CD4-positive, alpha-beta T cell treated with Interleukin-6 for 4 hours (primary cell): Measurements from ENCODE around the gene NOCT.
"Not testable (repeated sequence)": the region's sequence is repeated elsewhere in the genome, so short reads cannot be mapped to it uniquely, and the experiment has no call there.

Experiments
- DNase-seq: peaks from one replicate; pipeline ENCODE4 v3.0.0-alpha.2; 2020; ENCODE audit warnings: mixed read lengths

The NOCT gene, protein sequence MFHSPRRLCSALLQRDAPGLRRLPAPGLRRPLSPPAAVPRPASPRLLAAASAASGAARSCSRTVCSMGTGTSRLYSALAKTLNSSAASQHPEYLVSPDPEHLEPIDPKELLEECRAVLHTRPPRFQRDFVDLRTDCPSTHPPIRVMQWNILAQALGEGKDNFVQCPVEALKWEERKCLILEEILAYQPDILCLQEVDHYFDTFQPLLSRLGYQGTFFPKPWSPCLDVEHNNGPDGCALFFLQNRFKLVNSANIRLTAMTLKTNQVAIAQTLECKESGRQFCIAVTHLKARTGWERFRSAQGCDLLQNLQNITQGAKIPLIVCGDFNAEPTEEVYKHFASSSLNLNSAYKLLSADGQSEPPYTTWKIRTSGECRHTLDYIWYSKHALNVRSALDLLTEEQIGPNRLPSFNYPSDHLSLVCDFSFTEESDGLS

DNA sequence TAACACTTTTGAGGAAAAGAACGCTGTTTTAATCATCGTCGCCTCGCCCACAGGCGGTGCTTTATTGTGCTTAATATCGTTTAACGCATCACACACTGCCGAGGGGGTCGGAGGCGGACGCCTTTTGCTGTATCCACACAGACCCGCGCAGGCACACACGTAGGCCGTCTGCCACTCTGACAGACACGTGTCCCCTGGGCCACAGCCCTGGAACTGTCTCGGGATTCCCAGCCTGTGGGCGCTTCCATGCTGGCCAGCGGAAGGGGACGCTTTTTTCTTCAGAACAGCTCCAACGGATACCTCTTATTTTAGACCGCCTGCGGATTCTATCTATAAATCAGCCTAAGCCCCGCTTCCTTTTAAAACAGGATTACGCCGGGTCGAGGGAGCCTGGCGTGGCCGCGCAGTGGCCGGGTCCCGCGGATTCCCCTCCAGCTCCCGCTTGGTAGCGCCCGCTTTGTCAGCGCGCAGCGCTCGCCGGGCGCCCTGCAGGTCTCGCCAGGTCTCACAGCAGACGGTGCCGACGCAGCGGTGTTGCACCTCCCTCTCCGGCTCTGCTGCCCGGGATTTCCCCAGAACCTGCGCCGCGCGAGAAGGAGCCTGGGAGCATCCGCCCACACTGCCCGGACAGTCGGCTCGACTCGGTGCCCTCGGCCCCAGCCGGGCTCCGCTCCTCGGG, at the start of gene NOCT:
TSS of gene NOCT (plus strand) at position 513 of the 679 bp plus-strand sequence. CDS start 201 bp downstream, outside the sequence.
- peak; percentile 89 for DNase-seq

DNA sequence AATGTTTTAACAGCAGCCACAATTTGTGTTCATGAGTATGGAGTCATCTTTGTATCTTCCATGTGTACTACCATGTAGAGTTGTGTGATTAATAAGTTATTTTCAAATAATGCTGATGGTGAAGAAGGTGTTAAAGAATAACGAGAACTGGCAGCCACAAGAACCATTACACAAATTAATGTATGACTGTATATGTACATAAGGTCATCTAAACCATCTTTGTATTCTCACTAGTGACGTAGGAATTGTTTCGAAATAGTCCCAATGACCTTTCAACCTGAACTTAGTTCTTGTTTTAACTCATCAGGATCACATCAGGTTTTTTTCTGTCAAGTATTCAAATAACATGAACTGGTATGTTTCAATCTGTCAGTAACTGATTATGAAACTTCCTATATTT, 48.3 kb upstream of the NOCT start:
- DNase-seq = no peak

DNA sequence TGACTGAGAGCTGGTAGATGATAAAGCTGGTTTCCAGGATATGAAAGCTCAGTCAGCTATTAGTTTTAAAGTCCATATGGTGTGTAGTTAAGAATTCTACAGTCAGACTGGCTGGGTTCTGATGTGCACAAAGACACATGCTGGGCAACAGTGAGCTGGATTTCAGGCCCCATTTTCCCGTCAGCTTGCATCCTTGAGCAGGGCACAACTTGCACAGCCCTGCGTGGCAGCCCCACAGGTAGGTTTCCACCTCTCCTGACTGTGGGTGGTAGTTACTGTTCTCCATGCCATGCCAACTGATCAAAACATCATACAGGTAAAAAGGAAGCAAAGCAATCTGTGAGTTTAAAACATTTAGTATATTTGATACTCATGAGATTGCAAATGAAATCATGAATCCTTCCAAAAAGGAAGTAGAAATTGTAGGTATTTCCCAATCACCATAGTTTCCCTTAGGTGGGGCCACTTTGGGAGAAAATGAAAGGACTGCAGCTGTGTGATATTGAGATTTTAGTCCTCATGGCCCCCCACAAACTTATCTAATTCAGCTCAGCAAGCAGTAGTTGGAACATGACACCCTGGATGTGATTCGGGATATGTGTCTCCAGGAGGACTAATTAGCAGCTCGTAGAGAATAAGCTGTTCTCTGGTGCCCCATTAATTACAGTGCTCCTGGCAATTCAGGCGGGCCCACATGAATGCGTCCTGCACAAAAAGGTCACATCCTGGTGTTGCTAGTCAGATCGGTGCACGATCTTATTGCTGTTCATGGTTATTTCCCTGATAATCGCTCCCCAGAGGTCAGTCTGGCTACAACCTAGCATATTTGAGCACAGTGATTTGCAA, 42.4 kb upstream of the NOCT start:
- DNase-seq = no peak

DNA sequence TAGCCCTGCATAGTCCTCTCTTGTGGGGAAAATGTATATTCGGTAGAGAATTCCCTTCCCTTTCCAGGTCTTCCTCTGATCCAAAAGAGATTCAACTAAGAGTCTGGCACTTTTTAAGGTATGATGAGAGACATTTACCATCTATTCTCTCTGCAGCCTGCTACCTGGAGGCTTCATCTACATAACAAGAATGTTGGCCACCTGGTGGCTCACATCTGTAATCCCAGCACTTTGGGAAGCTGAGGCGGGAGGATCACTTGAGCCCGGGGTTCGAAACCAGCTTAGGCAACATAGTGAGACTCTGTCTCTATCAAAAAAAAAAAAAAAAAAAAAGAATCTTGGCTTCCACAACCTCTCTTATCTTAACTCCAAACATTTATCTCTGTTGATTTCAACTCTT, 40.4 kb upstream of the NOCT start:
- no peak for DNase-seq

DNA sequence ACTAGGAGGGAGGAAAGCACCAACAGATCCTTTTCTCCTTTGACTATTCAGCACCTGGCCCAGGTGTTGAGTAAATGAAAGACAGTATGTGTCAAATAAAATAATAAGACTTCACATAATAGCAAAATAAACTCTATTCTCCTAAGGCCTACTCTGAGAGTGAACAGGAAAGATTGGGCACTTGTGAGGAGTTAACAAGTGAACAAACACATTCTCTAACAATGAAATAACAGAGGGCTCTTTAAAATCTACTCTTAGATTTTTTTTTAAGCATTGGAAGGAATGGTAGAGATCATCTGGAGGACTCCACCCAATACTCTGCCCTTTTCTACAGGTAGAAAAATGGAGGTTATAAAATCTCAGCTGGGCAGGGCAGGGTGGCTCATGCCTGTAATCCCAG, 39.1 kb upstream of the NOCT start:
- no peak for DNase-seq

DNA sequence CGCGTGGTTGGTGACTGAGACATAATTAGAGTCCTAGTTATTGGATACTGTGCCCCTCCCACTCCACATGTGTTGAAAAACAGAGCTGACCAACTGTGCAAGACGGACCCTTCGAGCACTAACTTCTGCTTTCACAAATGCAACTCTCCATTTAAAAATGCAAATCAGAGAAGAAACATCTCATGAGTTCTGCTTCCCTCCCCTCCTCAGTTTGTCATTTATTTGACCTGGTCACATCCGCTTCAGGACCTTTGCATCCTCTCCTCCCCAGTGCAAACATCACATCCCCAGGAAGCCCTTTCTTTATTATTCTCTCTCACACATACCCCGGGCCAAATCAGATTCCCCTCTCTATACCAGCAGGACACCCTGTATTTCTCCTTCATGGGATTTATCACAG, 38.1 kb upstream of the NOCT start:
- DNase-seq = no peak

DNA sequence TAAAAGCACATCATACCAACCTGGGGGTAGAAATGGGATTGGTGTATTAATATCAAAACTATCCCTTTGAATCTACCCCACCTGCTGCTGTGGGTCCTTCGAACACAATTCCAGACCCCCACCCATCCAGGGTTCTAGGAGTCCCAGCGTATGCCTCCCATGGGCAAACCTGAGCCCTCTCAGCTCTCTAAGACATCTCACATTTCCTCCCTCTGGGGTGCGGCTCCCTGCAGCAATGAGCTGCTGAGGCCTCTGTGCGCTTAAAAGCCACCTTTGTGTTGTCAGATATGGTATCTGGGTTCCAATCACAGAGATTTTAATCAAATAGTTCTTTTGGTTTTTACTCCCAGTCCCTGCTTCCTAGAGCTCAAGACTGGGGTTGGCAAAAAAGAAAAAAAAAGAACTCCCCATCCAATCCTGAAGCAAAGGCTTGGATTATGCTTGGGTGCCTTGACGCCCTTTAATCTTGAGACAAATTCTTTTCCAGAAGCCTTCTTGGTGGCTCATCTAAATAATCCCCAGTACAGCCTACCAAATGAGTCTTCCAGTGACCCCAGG, 37.5 kb upstream of the NOCT start:
- no peak for DNase-seq

DNA sequence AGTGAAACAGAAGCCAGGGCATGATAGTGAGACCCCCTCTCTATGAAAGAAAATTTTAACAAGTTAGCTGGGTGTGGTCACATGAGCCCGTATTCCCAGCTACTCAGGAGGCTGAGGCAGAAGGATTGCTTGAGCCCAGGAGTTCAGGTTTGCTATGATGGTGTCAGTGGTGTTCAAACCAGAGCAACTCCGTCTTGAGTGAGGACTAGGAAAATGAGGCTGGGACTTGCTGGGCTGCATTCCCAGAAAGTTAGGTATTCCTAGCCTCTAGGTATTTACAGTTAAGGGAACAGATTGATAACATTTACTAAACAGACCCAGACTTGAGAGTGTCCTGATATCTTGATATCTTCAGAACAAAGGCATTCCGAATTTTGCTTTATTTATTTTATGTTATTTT, 37.0 kb upstream of the NOCT start:
- DNase-seq = no peak

DNA sequence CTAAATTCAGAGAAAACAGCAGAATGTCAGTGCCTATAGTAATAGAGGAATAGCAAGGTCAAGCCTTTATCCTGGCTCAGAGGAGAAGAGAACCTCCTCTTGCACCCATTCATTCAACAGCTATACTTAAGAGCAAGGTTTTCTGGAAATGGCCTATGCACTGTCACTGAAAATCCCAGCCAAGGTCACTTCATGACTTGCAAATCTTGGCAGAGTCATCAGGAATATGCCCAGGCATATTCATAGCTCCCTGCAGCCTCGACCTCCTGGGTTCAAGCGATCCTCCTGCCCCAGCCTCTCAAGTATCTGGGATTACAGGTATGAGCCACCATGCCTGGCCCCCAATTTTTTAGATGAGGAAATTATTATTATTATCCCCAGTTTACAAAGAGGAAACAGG, 35.8 kb upstream of the NOCT start:
- DNase-seq = no peak

DNA sequence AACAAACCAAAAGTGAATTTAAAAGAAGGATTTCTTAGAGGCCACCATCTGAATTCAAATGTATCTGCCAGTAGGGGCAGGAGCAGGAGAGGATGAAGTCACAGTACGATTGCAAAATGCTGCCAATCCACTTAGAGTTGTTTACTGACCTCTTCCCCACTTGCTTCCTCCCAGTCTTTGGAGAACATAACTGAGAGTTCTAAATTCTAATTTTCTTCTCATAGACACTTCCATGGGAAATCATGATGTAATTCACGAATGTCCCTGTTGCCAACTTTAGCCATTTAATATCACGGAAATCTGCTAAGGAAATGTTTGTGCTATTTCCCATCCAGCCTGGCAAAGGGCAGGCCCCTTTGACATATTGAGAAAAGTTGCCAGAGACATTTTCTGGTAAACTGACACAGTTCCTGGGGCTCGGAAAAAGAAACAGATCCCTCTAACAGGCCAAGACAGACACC, 33.6 kb upstream of the NOCT start:
- DNase-seq = no peak

DNA sequence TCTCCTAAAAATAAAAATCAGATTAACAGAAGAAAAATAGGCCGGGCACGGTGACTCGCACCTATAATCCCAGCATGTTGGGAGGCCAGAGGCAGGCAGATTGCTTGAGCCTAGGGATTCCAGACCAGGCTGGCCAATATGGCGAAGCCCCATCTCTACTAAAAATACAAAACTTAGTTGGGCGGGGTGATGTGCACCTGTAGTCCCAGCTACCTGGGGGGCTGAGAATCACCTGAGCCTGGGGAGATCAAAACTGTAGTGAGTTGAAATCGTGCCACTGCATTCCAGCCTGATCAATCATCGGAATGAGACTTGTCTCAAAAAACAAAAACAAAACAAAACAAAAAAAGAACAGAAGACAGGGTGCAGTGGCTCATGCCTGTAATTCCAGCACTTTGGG, 32.8 kb upstream of the NOCT start:
- DNase-seq = no peak

DNA sequence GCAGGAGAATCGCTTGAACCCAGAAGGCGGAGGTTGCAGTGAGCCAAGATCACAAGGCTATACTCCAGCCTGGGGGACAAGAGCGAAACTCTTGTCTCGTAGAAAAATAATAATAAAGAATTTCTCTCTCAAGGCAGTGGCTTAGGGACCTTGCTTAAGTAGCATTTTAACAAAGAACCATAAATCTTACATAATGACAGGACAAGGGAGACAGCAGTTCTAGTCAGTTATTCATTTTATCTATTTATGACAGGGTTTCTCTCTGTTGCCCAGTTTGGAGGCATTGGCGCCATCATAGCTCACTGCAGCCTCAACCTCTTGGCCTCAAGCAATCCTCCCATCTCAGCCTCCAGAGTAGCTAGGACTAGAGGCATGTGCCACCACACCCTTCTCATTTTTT, 31.9 kb upstream of the NOCT start:
- DNase-seq = no peak

DNA sequence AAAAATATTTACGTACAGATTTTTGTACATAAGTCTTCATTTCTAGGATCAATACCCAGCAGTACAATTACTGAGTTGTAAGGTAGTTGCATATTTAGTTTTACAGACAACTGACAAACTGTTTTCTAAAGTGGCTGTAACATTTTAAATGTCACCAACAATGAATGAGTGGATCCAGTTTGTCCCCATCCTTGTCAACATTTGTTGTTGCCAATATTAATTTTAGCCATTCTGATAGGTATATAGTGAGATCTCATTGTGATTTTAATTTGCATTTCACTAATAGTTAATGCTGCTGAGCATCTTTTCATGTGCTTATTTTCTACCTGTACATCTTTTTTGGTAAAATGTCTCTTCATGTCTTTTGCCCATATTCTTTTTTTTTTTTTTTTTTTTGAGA, 30.9 kb upstream of the NOCT start:
- DNase-seq = no peak

DNA sequence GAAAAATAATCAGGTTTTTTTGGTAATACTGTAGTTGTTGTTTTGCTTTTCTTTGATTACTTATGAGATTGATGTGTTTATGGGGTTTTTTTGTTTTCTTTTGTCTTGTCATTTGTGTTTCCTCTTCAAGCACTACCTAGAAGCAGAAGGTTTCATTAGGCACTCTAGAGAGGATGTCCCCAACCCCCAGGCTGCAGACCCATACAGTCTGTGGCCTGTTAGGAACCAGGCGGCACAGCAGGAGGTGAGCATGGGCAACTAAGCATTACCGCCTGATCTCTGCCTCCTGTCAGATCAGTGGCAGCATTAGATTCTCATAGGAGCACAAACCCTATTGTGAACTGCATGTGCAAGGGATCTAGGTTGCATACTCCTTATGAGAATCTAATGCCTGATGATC, 22.9 kb upstream of the NOCT start:
- no peak for DNase-seq

DNA sequence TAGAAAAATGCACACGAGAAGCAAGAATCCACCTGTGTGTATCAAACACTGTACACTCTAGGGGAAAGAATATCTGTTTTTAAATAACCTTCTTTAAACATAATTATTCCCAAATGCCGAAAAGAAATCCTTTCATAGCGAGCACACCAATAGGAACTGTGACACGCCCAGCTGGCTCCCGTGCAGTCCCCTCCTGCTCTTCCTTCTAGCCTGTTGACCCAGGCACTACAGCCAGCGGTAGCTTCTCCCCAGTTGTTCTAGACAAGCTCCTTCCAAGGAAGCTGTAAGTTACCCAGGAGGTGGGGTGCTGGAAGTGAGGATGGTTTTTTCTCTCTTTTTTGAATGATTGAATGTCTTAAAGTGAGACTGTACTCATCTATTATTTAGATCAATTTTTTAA, 19.5 kb upstream of the NOCT start:
- DNase-seq = no peak

DNA sequence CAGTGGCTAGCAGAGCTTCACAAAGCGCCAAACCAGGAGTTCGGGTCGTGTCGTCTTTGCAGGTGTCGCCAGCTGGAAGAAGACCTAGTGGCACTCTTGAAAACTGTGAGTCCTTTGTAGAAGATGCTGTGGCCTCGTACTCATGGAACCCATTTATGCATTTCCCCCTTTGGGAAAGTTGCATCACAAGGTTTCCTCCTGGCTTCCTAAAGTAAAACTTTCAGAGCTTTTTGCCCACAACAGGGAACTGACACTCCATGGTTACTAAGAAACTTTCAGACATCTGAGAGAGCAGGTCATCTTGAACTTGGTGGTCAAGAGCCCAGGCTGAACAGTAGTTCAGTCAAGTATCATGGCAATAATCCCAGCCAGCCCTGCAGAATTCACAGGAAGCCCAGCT, 15.9 kb upstream of the NOCT start:
- no peak for DNase-seq

DNA sequence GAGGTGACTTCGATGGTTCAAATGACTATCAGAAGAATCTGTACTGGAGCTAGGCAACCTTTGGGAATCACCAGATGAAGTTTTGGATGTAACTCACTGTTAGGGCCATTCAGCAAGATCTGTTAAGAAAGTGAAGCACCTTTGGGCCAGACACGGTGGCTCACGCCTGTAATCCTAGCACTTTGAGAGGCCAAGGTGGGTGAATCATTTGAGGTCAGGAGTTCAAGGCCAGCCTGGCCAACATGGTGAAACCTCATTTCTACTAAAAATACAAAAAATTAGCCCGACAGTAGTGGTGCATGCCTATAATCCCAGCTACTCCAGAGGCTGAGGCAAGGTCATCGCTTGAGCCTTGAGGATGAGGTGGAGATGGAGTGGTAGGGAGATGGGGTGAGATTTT, 15.4 kb upstream of the NOCT start:
- not testable (repeated sequence) for DNase-seq

DNA sequence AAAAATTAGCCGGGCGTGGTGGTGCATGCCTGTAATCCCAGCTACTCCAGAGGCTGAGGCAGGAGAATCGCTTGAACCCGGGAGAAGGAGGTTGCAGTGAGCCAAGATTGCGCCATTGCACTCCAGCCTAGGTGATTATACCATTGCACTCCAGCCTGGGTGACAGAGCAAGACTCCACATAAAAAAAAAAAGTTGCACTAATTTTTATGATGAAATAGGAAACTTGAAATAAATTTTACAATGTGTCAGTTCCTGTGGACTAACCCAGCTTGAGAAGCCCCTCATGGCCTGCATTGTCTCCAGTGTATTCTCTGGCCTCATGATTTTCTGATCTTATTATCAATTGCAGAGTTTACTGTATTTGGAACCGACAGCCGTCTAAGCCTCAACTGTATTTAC, 14.2 kb upstream of the NOCT start:
- not testable (repeated sequence) for DNase-seq

DNA sequence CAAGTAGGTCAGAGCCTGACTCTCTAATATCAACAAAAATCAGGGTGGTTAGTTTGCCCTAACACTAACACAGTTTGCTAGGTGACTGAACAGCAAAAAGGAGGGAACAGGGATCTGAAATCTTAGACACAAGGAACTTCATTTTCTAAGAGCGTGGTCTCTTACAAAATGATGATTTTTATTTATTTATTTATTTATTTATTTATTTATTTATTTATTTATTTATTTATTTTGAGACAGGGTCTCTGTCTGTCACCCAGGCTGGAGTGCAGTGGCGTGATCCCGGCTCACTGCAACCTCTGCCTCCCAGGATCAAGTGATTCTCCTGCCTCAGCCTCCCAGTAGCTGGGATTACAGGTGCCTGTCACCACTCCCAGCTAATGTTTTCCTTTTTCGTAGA, 11.9 kb upstream of the NOCT start:
- not testable (repeated sequence) for DNase-seq

DNA sequence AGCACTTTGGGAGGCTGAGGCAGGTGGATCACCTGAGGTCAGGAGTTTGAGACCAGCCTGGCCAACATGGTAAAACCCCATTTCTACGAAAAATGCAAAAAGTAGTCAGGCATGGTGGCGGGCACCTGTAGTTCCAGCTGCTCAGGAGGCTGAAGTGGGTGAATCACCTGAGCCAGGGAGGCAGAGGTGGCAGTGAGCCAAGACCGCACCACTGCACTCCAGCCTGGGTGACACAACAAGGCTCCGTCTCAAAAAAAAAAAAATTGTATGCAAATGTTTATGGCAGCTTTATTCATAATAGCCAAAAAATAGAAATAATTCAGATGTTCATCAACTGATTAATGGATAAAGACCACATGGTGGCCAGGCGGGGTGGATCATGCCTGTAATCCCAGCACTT, 9.8 kb upstream of the NOCT start:
- DNase-seq = no peak

DNA sequence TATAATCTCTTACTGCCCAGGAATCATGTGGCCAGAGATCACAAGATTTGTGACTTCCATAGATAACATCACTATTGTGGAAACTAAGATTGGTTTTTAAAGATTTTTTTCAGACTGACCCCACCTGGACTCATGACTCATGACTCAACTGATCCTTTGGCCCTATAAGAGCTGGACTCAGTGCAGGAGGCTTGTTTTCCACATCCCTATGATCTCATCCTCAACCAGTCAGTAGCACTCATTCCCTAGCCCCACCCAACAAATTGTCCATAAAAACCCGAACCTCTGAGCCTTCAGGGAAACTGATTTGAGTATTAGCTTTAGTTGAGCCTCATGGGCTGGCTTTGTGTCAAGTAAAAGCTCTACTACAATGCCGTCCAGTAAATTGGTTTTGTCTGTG, 7.9 kb upstream of the NOCT start:
- no peak for DNase-seq

DNA sequence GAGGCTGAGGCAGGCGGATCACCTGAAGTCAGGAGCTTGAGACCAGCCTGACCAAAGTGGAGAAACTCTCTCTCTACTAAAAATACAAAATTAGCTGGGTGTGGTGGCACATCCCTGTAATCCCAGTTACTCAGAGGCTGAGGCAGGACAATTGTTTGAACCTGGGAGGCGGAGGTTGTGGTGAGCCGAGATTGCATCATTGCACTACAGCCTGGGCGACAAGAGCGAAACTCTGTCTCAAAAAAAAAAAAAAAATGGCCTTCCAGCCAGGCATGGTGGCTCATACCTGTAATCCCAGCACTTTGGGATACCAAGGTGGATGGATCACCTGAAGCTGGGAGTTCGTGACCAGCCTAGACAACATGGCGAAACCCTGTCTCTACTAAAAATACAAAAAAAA, 7.3 kb upstream of the NOCT start:
- not testable (repeated sequence) for DNase-seq

DNA sequence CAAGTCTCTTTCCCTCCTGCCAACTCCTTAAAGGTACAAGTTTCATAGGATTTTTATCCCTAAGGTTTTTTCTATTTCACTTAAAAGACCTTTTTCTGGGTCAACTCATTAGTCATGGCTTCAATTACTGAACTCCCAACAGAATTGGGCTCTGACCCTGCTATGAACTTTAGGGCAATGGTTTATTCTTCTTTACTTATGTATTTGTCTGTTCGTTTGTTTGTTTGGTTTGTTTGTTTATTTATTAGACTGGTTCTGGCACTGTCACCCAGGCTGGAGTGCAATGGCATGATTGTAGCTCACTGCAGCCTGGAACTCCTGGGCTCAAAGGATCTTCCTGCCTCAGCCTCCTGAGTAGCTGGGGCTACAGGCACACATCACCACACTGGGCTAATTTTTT, 5.9 kb upstream of the NOCT start:
- DNase-seq = no peak
